BE2C (cell line): ENCODE results near the gene FGF2.
A peak's percentile ranks its signal among the peaks of the same experiment; 100 is the strongest.

ENCODE experiments used
- DNase-seq: peaks from one replicate; pipeline ENCODE4 v3.0.0-alpha.2; 2020
- H3K27me3 ChIP-seq: fragments of 250-450 bp; sonication (Bioruptor Pico); 2 replicates; pipeline ENCODE4 v1.5.1; 2020; ENCODE audit warnings: mild to moderate bottlenecking
- H3K36me3 ChIP-seq: fragments of 250-450 bp; sonication (Bioruptor Pico); 2 replicates; pipeline ENCODE4 v1.5.1; 2020; ENCODE audit warnings: mild to moderate bottlenecking
- H3K4me1 ChIP-seq: fragments of 250-450 bp; sonication (Bioruptor Pico); 2 replicates; pipeline ENCODE4 v1.5.1; 2020
- H3K4me3 ChIP-seq: 2 replicates; pipeline ENCODE4 v1.5.1; 2011; ENCODE audit warnings: low read depth, low read length
- H3K9me3 ChIP-seq: fragments of 250-450 bp; sonication (Bioruptor Pico); 2 replicates; pipeline ENCODE4 v1.5.1; 2020
- CTCF ChIP-seq: IDR thresholded peaks from 2 replicates; pipeline ENCODE4 v1.5.1; 2012; ENCODE audit warnings: mild to moderate bottlenecking, low read depth, low read length

The FGF2 gene

GRCh38 chr4:122879001-122879400 lies 52.4 kb downstream of the FGF2 start:
- H3K4me1 ChIP-seq, result no peaks in the 10 kb centered on the region
- no peaks in the 10 kb centered on the region for H3K27me3 ChIP-seq
- no peak for TF ChIP-seq CTCF
- DNase-seq, result no peak
- H3K36me3 ChIP-seq, result no peaks in the 10 kb centered on the region
- H3K4me3 ChIP-seq, result no peak overlapping the region
- H3K9me3 ChIP-seq, result 0 out of 2 replicates have a peak, but pooled peaks cover 2% of the 10 kb centered on the region

- Histone ChIP-seq H3K36me3 (no peaks in the 10 kb centered on the region), H3K4me1 (no peaks in the 10 kb centered on the region), H3K27me3 (no peaks in the 10 kb centered on the region), H3K4me3 (no peak overlapping the region), H3K9me3 (0 out of 2 replicates have a peak, but pooled peaks cover 2% of the 10 kb centered on the region)
- no peak for DNase-seq
- no peak for TF ChIP-seq CTCF
Observed at GRCh38 chr4:122882857-122883735, 56.5 kb downstream of the FGF2 start.

- TF ChIP-seq CTCF, result no peak
- Histone ChIP-seq H3K36me3 (no peaks in the 10 kb centered on the region), H3K4me1 (no peaks in the 10 kb centered on the region), H3K9me3 (0 out of 2 replicates have a peak, but pooled peaks cover 2% of the 10 kb centered on the region), H3K4me3 (no peak overlapping the region), H3K27me3 (no peaks in the 10 kb centered on the region)
- no peak for DNase-seq
Observed at GRCh38 chr4:122884499-122884898, 57.9 kb downstream of the FGF2 start.

- H3K27me3 ChIP-seq, result no peaks in the 10 kb centered on the region
- no peaks in the 10 kb centered on the region for H3K36me3 ChIP-seq
- no peaks in the 10 kb centered on the region for H3K9me3 ChIP-seq
- DNase-seq, result no peak
- H3K4me3 ChIP-seq, result no peak overlapping the region
- H3K4me1 ChIP-seq, result no peaks in the 10 kb centered on the region
- TF ChIP-seq CTCF, result no peak
Observed at GRCh38 chr4:122889726-122890125, 63.1 kb downstream of the FGF2 start.

- H3K36me3 ChIP-seq, result no peaks in the 10 kb centered on the region
- no peaks in the 10 kb centered on the region for H3K9me3 ChIP-seq
- no peak for DNase-seq
- no peak overlapping the region for H3K4me3 ChIP-seq
- TF ChIP-seq CTCF, result no peak
- no peaks in the 10 kb centered on the region for H3K27me3 ChIP-seq
- H3K4me1 ChIP-seq, result no peaks in the 10 kb centered on the region
Observed at GRCh38 chr4:122890147-122890795, 63.6 kb downstream of the FGF2 start.

- DNase-seq, result peak; percentile 11
- TF ChIP-seq CTCF, result peak; percentile 16; the same call in 1 of the 2 replicates
- Histone ChIP-seq H3K9me3 (no peaks in the 10 kb centered on the region), H3K36me3 (no peaks in the 10 kb centered on the region), H3K4me3 (no peak overlapping the region), H3K27me3 (no peaks in the 10 kb centered on the region), H3K4me1 (no peaks in the 10 kb centered on the region)
Observed at GRCh38 chr4:122894827-122895226, 68.2 kb downstream of the FGF2 start.
